ENCODE data around the gene DENND5B. TPM values are rescaled to one million over a fixed set of nuclear protein-coding genes. Genes with fewer than 3 reads are reported as not detected.

Gene DENND5B
- total and polyA plus RNA-seq, 2 of the 4 experiments (the other 2 are of a cell fraction) = 5.5 to 13.4 TPM

DNA sequence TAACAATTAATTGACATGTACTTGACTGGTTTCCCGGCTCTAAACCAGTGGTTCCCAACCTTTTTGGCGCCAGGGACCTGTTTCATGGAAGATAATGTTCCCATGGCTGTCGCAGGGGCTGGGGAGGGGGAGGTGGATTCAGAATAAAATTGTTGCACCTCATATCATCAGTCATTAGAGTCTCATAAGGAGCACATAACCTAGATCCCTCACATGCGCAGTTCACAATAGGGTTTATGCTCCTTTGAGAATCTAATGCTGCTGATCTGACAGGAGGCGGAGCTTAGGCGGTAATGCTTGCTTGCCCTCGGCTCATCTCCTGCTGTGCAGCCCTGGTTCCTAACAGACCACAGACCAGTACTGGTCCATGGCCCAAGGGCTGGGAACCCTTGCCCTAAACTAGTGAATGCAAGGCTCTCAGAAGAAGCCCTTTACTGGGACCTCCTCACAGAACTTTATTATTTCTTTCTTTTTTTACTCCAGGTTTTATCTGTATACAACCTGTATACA is 178.6 kb downstream of the DENND5B start:
- H3K4me3 ChIP-seq (ENCODE audit: insufficient read depth, low read depth, low read length) = no peak overlapping the region
- H2AK9ac ChIP-seq (replicated peaks; ENCODE audit: low read depth, low read length, poor library complexity) = no peak overlapping the region
- no peak overlapping the region for H2BK5ac ChIP-seq (ENCODE audit: low read depth, low read length, poor library complexity, severe bottlenecking)
- no peak overlapping the region for H3K9ac ChIP-seq (ENCODE audit: low read depth, low read length)
- H3K27ac ChIP-seq (ENCODE audit: insufficient read depth, low read length) = no peak overlapping the region
- H3K9me3 ChIP-seq (ENCODE audit: control insufficient read depth, insufficient read depth, low read length) = no peaks in the 10 kb centered on the region
- no peaks in the 10 kb centered on the region for H3K27me3 ChIP-seq (ENCODE audit: control insufficient read depth, insufficient read depth, low read length)
- no peak overlapping the region for H2BK20ac ChIP-seq (ENCODE audit: low read depth, low read length)
- H4K8ac ChIP-seq (ENCODE audit: low read depth in 2 of 2, low read length in 2 of 2) = no peak overlapping the region
- TF ChIP-seq, protein P1, sequence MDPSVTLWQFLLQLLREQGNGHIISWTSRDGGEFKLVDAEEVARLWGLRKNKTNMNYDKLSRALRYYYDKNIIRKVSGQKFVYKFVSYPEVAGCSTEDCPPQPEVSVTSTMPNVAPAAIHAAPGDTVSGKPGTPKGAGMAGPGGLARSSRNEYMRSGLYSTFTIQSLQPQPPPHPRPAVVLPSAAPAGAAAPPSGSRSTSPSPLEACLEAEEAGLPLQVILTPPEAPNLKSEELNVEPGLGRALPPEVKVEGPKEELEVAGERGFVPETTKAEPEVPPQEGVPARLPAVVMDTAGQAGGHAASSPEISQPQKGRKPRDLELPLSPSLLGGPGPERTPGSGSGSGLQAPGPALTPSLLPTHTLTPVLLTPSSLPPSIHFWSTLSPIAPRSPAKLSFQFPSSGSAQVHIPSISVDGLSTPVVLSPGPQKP (IDR thresholded peaks at IDR 0.05; ENCODE audit: borderline replicate concordance, low read depth, low read length) = no peak
- TF ChIP-seq CHD1 (IDR thresholded peaks at IDR 0.05; ENCODE audit: low read depth, low read length) (no peak), MXI1 (IDR thresholded peaks at IDR 0.05; ENCODE audit: borderline replicate concordance, low read depth, low read length) (no peak), RCOR1 (IDR thresholded peaks at IDR 0.05; ENCODE audit: insufficient replicate concordance, low read length) (no peak), MAZ (IDR thresholded peaks at IDR 0.05; ENCODE audit: borderline replicate concordance, low read depth, low read length) (no peak), BHLHE40 (IDR thresholded peaks at IDR 0.05; ENCODE audit: low read depth, low read length) (no peak), MAFK (IDR thresholded peaks at IDR 0.05; ENCODE audit: low read depth, low read length) (no peak), FOS (IDR thresholded peaks at IDR 0.05; ENCODE audit: low read depth, low read length) (no peak), RFX5 (IDR thresholded peaks at IDR 0.05; ENCODE audit: low read depth, low read length) (no peak), RAD21 (IDR thresholded peaks at IDR 0.05; ENCODE audit: low read length) (no peak), SMC3 (IDR thresholded peaks at IDR 0.05; ENCODE audit: low read depth, low read length) (no peak), POLR2A (IDR thresholded peaks at IDR 0.05; ENCODE audit: low read depth, low read length) (no peak), NFE2L2 (IDR thresholded peaks at IDR 0.05; ENCODE audit: low read depth, low read length) (no peak), CEBPB (IDR thresholded peaks at IDR 0.05; ENCODE audit: low read depth, low read length) (no peak)
- TF ChIP-seq, protein P2, sequence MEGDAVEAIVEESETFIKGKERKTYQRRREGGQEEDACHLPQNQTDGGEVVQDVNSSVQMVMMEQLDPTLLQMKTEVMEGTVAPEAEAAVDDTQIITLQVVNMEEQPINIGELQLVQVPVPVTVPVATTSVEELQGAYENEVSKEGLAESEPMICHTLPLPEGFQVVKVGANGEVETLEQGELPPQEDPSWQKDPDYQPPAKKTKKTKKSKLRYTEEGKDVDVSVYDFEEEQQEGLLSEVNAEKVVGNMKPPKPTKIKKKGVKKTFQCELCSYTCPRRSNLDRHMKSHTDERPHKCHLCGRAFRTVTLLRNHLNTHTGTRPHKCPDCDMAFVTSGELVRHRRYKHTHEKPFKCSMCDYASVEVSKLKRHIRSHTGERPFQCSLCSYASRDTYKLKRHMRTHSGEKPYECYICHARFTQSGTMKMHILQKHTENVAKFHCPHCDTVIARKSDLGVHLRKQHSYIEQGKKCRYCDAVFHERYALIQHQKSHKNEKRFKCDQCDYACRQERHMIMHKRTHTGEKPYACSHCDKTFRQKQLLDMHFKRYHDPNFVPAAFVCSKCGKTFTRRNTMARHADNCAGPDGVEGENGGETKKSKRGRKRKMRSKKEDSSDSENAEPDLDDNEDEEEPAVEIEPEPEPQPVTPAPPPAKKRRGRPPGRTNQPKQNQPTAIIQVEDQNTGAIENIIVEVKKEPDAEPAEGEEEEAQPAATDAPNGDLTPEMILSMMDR (conservative IDR thresholded peaks at IDR 0.05; ENCODE audit: low read depth, low read length) = no peak
- TF ChIP-seq, protein P3, sequence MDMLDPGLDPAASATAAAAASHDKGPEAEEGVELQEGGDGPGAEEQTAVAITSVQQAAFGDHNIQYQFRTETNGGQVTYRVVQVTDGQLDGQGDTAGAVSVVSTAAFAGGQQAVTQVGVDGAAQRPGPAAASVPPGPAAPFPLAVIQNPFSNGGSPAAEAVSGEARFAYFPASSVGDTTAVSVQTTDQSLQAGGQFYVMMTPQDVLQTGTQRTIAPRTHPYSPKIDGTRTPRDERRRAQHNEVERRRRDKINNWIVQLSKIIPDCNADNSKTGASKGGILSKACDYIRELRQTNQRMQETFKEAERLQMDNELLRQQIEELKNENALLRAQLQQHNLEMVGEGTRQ (IDR thresholded peaks at IDR 0.05; ENCODE audit: low read depth, low read length) = no peak
- ChIA-PET POLR2A (ENCODE audit: unreplicated experiment) (no interaction called here), CTCF (no interaction called here)
- H2AK5ac ChIP-seq (ENCODE audit: low read depth, low read length) = no peak overlapping the region
- H3K36me3 ChIP-seq (ENCODE audit: control insufficient read depth, insufficient read depth, low read length) = 0 out of 2 replicates have a peak, but pooled peaks cover 1% of the 10 kb centered on the region
- no peak overlapping the region for H4K5ac ChIP-seq (ENCODE audit: low read depth, low read length)
- H3K4ac ChIP-seq (ENCODE audit: low read depth, low read length) = no peak overlapping the region
- no TSS peak for BruUV-seq (replicated peaks)
- intact Hi-C loops (cut with micrococcal nuclease) (no loop called here), dilution Hi-C loops (cut with HindIII; ENCODE audit: low sequenced_read_pairs, unreplicated experiment) (no loop called here), in situ Hi-C loops (cut with MboI; ENCODE audit: low sequenced_read_pairs) (no loop called here)
- ATAC-seq (ENCODE audit: low read depth) (no peak), DNase-seq (no peak)
- no peaks in the 10 kb centered on the region; the same call in 1 of the 2 replicates for H3K9me1 ChIP-seq (ENCODE audit: insufficient read depth, low read length)
- H4K20me1 ChIP-seq (ENCODE audit: insufficient read depth, low read length) = no peaks in the 10 kb centered on the region
- H3K18ac ChIP-seq (ENCODE audit: low read depth, low read length) = no peak overlapping the region
- no peaks in the 10 kb centered on the region for H3K79me1 ChIP-seq (ENCODE audit: low read depth in 1 of 2, low read length in 2 of 2)
- H2BK15ac ChIP-seq (ENCODE audit: low read depth, low read length) = no peak overlapping the region
- no peak overlapping the region for H3K56ac ChIP-seq (ENCODE audit: extremely low read depth, insufficient read depth, low read length)
- H2AFZ ChIP-seq (replicated peaks; ENCODE audit: low read length, poor library complexity) = no peak overlapping the region
- no peak overlapping the region for H3K4me2 ChIP-seq (ENCODE audit: low read depth, low read length)
- 93% methylated on average over 3 of the region's 7 CpGs; no CpG with 5 or more reads in 1 of the 2 experiments for WGBS, 2 experiments (ENCODE audit: extremely low coverage in 2 of 2, insufficient read length in 1 of 2)
- no peak overlapping the region for H3K14ac ChIP-seq (replicated peaks; ENCODE audit: low read depth, low read length)
- H3K4me1 ChIP-seq (ENCODE audit: control insufficient read depth, insufficient read depth, low read length) = no peaks in the 10 kb centered on the region
- no peak overlapping the region for H2BK120ac ChIP-seq (ENCODE audit: low read depth, low read length)
- no peak overlapping the region for H4K91ac ChIP-seq (ENCODE audit: insufficient read depth, low read depth, low read length)
- no peak overlapping the region for H3K23ac ChIP-seq (ENCODE audit: low read depth, low read length)

All from IMR-90 (cell line).